Middle frontal gyrus (tissue), 1 donor: Measurements from ENCODE around the gene DYDC2.

Source experiments
- DNase-seq: peaks from one replicate; pipeline ENCODE4 v3.0.0-alpha.2; 2015; ENCODE audit warnings: low spot score; ENCODE audit errors: extremely low spot score

The DYDC2 gene

DNA sequence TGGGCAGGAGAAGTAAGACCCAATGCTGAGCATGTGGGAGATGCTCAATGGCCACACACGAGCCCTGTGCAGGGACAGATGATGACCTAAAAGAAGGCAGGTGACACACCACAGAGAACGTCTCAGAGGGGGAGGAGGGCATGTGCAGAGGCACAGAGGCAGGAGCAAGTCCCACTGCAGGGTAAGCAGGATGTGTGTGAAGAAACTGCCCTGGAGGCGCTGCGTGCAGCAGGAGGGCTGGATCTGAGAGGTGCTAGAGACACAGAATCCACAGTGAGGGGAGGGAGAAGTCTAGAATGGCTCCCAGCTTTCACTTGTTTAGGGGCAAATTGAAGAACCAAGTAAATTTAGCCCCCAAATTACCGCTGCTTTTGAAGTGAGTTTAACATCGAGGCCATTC is 14.9 kb downstream of the DYDC2 start:
- no peak for DNase-seq

DNA sequence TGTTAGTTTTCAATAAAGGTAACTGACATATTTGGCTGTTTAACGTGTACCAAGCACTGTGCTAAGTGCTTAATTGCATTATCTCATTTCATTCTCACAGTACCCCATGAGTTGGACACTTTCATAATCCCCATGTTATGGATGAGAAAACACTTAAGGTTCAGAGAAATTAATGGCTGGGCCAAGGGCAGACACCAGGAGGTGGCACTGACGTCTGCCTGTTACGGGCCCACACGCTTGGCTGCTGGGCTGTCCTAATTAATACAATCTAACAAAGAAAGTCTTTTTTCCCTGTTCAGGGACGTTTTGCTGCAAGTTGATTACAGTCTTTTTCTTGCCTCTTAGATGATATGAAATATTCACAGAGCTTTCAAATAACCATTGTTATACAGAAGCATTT is 16.1 kb downstream of the DYDC2 start:
- DNase-seq, result no peak

DNA sequence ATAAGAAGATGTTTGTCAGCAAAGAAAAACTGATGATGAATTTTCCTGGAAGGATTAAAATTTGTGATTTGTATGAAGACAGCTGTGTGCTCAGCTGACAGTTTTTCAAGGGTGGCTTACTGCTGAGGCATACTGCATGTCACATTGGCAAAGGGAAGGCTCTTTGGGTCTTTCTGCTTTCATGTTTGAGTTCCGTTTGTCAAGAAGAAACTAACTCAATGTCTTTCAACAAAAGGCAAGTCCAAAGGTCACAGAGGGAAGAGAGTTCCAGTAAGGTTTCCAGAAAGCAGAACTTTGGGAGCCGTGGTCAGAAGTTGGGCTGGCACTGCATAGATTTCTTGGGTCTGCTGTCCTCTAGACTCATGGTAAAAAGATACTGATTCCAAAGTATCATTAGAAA is 16.9 kb downstream of the DYDC2 start:
- no peak for DNase-seq

DNA sequence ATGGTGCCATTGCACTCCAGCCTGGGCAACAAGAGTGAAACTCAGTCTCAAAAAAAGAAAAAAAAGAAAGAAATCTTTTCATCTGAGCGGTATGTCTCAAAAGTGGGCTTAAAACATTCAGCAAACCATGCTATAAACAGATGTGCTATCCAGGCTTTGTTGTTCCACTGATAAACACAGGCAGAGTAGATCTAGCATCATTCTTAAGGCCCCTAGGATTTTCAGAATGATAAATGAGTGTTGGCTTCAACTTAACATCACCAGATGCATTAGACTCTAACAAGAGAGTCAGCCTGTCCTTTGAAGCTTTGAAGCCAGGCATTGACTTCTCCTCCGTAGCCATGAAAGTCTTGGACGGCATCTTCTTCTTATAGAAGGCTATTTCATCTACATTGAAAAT is 23.1 kb downstream of the DYDC2 start:
- no peak for DNase-seq

DNA sequence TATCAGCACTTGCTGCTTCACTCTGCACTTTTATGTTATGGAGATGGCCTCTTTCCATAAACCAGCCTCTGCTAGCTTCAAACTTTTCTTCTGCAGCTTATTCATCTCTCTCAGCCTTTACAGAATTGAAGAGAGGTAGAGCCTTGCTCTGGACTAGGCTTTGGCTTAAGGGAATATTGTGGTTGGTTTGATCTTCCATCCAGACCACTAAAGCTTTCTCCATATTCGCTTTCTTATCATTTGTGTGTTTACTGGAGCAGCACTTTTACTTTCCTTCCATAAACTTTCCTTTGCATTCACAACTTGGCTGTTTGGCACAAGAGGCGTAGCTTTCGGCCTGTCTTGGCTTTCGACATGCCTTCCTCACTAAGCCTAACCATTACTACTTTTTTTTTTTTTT is 23.6 kb downstream of the DYDC2 start:
- DNase-seq, result no peak

DNA sequence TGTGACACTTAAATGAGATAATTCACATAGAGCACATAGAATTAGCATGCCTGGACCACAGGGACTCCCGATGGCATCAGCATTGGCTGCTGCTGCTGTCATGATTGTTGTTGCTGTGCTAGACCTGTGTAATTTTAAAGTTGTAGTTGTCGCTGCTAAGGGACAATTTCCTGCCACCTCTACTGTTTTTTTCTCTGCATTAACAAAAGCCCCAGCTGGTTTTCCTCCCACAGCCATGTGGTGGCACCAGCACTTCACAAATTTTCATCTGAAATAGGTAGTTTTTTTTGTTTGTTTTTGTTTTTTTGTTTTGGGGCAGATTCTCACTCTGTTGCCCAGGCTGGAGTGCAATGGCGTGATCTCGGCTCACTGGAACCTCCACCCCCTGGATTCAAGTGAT is 26.4 kb downstream of the DYDC2 start:
- no peak for DNase-seq

DNA sequence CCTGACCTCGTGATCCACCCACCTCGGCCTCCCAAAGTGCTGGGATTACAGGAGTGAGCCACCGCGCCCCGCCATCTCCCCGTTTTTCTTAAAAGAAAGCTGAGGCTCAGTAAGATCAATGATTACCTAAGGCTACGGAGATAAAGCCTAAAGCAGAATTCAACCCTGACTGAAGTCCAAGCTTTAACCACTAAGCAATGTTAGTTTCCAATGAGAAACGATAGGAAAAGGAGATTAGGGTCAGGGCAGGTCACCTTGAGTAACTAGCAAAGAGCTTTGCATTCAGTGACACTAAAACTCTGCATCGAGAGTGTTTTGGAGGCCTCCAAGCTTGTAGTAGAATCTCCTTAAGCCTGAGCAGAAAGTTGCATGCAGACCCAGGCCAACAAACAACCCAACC is 34.2 kb downstream of the DYDC2 start:
- DNase-seq, result no peak

DNA sequence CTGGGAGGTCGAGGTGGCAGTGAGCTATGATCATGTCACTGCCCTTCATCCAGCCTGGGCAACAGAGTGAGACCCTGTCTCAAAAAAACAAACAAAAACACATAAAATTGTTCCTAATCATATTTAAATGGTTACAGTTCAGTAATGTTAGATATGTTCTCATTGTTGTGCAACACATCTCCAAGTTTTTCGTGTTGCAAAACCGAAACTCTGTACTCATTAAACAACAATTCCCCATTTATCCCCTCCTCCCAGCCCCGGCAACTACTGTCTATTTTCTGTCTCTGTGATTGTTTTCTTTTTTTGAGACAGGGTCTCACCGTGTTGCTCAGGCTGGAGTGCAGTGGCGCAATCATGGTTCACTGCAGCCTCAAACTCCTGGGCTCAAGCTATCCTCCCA is 35.7 kb downstream of the DYDC2 start:
- no peak for DNase-seq

DNA sequence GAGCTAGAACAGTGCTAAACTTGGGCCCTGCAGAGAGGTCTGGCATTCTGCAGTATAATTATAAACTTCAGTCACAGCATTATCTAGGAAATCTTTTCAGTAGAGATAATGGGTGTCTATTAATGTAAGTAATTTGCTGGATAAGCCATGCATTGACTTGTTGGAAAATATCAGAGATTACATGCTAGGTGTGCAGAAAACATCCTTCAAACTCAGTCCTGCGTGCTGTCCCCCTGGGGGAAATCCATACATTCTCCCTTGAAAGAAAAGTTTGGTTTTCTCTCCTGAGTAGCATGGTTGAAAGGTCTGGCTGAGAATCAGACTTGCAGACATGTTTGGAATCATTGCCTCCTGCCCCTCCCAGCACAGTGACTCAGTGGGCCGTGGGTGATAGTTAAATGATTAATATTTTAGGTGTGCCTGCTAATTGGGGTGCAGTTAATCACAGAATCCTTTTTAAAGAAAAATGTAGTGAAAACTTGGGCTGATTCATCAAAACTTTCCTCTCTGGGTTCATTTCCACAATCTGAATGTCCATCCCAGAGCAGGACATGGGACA is 37.9 kb downstream of the DYDC2 start:
- DNase-seq, result no peak

DNA sequence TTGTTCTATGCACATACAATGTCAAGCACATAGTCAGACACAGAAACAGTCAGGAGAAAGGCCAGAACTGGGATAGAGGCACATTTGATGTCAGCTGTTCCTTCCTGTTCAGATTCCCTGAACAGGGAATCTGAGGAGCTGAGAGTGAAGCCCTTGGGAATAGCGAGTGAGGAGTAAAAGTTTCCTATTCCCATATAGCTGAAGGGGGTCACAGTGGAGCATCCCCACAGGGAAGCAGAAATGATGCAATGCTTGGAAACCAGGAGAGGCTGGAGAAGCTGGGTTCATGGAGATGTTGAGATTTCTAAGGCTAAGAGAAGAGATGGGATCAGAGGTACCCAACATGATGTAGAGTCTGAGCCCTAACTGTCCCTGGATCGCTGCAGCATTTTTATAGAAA is 40.4 kb downstream of the DYDC2 start:
- DNase-seq, result no peak

DNA sequence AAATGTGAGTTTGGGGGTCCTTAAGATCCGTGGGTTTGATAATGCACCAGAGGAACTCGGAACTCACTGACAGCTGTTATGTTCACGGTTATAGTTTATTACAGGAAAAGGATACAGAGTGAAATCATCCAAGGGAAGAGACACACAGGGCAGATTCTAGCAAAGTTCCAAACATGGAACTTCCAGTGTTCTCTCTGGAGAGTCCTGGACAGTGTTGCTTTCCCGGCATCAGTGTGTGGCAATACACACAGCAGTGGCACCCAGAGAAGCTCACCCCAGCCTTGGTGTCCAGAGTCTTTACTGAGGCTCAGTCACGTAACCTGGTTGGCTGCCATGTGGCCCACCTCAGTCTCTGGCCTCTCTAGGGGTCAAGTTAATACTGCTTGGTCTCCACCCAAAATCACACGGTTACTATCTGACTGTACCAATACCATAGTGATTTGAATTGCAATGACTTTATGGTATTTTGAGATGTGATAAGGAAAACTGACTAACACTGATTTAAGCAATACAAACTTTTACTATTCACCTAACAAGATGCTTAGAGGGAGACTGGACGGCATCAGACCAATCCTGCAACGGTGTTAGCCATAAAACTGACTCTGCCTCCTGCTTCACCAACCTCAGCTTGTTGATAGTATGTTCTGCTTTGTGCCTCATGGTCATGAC is 43.7 kb downstream of the DYDC2 start:
- DNase-seq, result no peak

DNA sequence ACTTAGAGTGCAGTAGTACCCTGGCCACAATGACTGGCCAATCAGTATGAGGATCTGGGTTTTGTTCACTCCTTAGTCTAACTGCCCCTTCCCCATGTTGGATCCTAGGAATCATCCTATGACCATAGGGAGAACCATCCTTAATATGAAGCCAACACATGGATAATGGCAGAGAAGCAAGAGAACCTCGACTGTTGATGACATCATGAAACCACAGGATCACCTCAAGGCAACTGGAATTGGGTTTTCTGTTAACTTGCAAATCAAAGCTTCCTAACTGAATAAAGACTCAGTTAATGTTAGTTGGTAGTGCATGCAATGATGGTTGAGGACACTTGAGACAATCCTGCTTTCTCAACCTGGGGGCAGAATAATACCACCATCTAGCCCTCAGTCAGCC is 48.5 kb downstream of the DYDC2 start:
- DNase-seq, result no peak

DNA sequence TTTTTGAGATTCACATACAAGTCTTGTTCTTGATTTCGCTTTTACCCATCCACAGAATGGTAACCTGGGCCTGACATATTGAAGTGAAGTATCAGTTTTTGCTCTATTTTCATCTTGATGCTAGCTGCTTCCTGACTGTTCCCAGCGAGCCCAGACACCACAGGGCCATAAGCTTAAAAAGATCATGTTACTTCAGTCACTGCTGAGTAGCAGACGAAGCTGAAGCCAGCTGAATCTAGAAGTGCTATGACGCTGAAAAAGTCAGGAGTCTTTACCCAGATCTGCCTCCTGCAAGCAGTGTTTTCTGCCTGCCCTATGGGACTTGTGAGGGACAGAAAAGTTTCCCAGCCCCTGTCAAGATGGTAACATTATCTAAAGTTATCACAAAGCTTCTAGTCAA is 49.0 kb downstream of the DYDC2 start:
- no peak for DNase-seq

DNA sequence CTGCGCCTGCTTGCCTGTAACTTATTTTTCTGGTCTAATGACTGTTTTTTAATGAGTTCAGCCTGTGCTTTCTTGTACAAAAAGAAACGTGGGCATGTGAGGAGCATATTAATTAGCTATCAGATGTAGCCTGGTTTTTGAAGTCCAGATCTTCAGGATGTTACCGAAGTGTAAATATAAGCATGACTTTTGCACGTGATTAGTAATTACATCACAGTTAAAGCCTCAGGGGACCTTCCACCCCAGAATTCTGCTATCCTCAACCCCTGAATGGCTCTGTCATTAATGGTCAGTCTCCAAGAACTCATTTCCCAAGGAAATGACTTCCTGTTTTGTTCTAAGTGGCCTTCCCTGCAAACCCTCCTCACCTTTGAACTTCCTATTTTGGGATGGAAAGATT is 49.6 kb downstream of the DYDC2 start:
- DNase-seq, result no peak

DNA sequence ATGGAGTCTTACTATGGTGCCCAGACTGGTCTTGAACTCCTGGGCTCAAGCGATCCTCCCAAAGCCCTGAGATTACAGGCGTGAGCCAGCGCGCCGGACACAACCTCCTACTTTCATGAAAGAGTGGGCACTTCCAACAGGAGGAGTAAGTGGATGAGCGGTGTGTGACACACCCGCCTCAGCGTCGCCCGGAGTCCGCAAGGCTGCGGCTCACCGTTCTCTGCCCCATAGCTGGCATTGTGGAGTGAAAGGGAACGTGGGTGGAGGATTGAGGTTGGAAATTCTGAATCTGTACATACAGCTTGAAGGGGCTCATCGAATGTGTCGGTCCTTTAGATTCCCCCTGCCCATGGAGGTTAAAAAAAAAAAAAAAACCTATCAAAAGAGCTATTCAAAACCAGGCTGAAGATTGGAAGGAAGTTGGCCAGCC is 51.2 kb downstream of the DYDC2 start:
- DNase-seq, result no peak

DNA sequence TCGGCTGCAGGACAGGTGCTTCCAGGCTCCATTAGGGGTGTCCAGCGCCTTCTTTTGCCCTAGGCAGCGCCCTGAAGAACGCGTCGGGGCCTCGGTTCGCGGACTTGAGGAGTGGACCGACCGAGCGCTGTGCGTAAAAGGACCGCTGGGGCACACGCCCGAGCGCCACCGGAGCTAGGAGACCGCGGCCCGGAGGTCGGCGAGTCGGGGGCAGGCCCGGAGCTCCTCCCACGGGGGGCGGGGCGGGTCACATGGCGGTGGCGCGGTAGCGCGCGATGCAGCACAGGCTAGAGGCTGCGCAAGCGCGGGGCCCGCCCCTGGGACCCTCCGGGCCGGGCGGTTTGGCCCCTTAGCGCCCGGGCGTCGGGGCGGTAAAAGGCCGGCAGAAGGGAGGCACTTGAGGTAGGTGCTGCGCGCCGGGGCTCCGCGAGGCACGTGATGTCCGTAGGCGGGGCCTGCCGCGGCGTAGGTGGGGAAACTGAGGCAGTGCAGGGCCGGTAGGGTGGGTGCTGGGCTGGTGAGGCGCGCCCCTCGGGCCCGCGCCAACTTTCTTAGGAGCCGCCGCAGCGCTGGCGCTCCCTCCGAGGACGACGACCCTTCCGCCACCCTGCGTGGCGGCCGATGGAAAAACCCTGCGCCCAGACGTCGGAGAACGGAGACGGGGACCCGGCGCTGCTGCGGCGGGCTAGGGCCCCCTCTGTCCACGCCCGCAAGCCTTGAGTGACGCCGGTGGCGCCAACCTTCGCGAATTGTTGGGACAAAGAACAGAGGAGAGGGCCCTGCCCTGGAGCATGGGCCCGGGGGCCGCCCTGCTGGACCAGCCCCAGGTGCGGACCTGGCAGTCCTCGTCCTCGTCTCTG is 51.9 kb downstream of the DYDC2 start, which contains the start of gene PRXL2A:
PRXL2A (plus strand) TSS at position 310 of the 860 bp plus-strand sequence. CDS start 11,917 bp downstream, outside the sequence.
- DNase-seq, result no peak

DNA sequence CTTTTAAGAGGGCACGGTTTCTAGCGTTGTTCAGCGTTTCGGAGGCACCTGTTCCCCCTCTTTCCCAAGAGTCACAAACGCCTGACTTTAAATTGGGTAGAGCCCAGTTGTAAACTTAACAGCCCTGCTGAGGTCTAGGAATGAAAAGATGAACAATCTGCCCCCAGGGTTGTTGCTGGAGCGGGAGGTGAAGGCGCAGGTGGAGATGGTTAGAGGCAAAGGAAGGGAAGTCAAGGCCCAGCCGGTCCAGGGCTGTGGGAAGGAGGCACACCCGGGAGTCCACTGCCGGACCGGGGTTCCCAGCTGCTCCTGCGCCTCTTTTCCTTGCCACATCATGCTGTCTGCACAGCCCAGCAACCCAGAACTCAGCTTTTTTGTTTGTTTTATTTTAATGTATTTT is 52.5 kb downstream of the DYDC2 start:
- DNase-seq, result no peak

DNA sequence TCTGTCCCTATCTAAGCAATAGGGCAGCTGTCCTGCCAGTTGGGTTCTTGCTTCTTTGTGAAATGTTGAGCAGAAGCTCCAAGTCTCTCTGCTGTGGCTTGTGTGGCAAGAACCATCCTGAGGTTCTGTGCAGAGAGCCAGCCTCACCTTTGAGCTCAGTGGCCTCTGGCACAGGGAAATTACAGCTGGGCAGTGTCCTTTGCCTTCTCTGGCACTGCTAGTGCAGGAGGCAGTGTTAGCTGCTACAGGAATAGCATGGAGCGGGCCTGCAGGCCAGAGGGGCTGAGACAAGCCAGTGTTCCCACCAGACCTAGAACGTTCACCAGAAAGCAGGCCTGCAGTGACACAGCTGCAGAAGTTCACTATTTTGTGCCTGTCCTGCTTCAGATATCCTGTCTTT is 53.5 kb downstream of the DYDC2 start:
- no peak for DNase-seq

DNA sequence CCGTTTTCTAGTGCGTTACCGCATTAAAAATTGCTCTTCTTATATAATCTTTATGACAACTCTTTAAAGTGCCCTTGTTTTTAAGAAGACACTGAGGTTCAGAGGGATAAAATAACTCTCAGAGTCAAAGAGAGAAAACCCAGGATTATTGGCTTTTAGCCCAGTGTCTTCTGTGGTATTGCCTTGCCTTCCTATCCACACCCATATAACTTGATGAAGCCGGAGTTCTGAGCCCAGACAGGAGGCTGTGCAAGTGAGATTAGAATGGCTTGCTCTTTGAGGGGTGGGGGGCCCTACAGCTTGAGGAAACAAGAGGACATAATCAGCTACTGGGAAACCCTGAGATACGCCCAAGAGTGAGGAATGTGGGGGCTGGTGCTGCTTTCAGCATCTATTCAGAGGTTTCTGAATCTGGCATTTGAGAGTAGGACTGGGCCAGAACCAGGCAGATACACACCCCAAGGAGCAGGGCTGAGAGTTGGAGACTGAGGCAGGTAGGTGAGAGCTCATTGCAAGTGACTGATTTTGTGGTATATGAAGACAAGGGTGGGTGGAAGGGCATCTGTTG is 54.1 kb downstream of the DYDC2 start:
- DNase-seq, result no peak

DNA sequence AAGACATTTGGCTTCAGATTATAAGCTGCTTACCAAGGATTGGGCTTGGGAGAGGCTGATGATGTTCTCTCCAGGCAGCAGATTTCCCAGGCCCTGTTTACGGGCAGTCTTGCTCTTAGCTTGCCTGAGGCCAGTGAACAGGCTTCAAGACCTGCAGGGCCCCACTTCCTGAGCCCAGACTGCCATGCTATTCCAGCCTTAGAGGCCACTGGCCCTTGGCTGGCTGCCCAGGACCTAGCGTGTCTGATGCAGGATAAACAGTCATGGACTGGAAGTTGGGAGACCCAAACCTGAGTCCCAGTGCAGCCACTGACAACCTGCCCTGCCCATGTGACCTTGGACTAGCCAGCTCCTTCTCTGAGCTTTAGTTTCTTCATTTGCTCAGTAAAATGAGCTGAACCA is 54.7 kb downstream of the DYDC2 start:
- no peak for DNase-seq

DNA sequence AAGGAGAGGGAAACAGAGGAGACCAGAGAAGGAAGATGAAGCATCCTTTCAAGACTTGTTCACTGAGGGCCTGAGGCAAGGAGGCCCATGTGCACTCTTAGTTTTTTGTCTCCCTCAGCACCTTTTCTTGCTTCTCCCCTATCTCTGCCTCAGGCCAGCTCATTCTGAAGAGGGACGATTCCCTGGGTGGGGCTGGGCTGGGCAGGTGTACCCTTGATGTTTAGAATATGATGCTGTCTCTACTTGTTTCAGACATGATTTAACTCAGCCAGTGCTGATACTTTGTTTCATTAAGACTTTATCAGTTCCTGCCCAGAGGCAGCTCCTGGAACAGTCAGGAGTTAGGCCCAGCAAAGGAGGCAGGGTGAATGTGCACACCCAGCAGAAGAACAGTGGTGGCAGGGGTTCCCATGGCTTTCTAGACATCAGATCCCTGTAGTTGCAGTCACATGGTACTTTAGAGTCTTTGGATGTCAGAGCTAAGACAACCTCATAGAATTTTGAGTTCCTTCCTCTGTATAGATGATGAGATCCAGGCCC is 55.2 kb downstream of the DYDC2 start:
- DNase-seq, result no peak

DNA sequence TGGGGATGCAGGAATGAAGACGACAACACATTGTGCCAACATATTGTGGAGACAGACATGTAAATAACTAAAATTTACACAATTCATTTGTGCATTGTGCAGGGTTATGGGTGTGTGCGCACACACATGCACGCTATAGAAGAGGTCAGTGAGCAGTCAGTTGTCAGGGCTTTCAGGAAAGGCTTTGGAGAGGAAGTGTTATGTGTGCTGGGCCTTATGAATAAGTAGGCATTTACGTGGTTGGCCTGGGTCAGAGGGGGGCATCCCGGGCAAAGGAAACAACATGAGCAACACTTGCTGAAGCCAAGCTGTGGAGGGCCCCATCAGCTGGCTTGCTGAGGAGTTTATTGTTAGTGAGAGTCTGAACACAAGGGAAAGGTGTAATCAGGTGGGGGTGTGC is 55.9 kb downstream of the DYDC2 start:
- no peak for DNase-seq
